Progenitor cell of endocrine pancreas (in vitro differentiated cells): ENCODE data around the gene MAP2K7. TPM values are rescaled to one million over a fixed set of nuclear protein-coding genes. Genes with fewer than 3 reads are reported as not detected.

ENCODE experiments used
- DNase-seq: peaks from one replicate; pipeline ENCODE4 v3.0.0; 2021; ENCODE audit warnings: low spot score; ENCODE audit not compliant: unreplicated experiment
- H3K27ac Mint-ChIP-seq: 2 replicates; pipeline ENCODE4 v1.8.0; 2021; ENCODE audit warnings: mild to moderate bottlenecking, moderate library complexity, mixed read lengths
- H3K27me3 Mint-ChIP-seq: 2 replicates; pipeline ENCODE4 v1.8.0; 2021; ENCODE audit warnings: mixed read lengths
- H3K36me3 Mint-ChIP-seq: 2 replicates; pipeline ENCODE4 v1.8.0; 2022; ENCODE audit warnings: mixed read lengths; ENCODE audit not compliant: insufficient read depth
- H3K4me1 Mint-ChIP-seq: 2 replicates; pipeline ENCODE4 v1.8.0; 2021; ENCODE audit warnings: low read depth, mixed read lengths
- H3K4me3 Mint-ChIP-seq: 2 replicates; pipeline ENCODE4 v1.8.0; 2021; ENCODE audit warnings: low read depth, mild to moderate bottlenecking, moderate library complexity, mixed read lengths
- H3K9me3 Mint-ChIP-seq: 2 replicates; pipeline ENCODE4 v1.8.0; 2021; ENCODE audit warnings: low read depth, mixed read lengths
- total RNA-seq: library from RNA; stranded (reverse); gene quantifications from 2 replicates; pipeline ENCODE4 v1.2.1, GENCODE V29; 2021
- TF ChIP-seq, protein P1 (sequence below): fragments of 200-600 bp; sonication (generic); IDR thresholded peaks from one replicate; pipeline ENCODE4 v1.5.0; 2021; ENCODE audit warnings: antibody characterized with exemption, mild to moderate bottlenecking; ENCODE audit not compliant: unreplicated experiment

MAP2K7 gene
- total RNA-seq, 1 donor from 2014 or later: 53.5 TPM

DNA sequence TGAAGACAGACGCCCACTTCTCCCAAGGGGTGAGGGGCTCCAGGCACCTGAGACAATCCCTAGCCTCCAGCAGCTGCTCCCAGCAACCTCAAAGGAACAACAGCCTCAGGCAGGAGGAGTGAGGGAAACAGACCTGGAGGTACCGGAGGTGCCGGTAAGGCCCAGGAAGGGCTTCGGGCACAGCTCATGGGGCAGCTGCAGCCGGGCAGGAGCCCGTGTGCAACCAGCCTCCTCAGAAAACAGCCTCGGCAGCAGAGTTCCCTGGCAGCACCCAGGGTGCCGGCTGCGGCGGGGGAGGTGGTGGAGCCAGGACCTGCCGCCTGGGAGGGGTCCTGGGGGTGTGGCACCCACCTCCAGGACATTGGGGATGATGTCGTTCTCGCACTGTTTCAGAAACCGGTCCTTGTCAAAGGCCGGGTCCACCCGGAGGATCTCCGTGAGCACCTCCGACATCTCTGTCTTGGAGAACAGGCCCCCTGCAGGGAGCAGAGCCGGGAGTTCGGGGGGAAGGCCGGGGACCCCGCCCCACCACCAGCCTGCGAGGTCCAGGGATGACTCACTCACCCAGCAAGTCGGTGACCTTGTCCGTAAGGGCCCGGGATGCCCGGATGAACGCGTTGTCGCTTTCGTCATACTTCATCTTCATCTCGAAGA, 28.7 kb downstream of the MAP2K7 start:
- Mint-ChIP-seq H3K27me3 (no peaks in the 10 kb centered on the region), H3K4me1 (no peaks in the 10 kb centered on the region), H3K27ac (no peak overlapping the region), H3K9me3 (no peaks in the 10 kb centered on the region), H3K36me3 (peaks cover 7% of the 10 kb centered on the region), H3K4me3 (no peak overlapping the region)
- TF ChIP-seq, protein P1, sequence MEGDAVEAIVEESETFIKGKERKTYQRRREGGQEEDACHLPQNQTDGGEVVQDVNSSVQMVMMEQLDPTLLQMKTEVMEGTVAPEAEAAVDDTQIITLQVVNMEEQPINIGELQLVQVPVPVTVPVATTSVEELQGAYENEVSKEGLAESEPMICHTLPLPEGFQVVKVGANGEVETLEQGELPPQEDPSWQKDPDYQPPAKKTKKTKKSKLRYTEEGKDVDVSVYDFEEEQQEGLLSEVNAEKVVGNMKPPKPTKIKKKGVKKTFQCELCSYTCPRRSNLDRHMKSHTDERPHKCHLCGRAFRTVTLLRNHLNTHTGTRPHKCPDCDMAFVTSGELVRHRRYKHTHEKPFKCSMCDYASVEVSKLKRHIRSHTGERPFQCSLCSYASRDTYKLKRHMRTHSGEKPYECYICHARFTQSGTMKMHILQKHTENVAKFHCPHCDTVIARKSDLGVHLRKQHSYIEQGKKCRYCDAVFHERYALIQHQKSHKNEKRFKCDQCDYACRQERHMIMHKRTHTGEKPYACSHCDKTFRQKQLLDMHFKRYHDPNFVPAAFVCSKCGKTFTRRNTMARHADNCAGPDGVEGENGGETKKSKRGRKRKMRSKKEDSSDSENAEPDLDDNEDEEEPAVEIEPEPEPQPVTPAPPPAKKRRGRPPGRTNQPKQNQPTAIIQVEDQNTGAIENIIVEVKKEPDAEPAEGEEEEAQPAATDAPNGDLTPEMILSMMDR: no peak
- DNase-seq: no peak

DNA sequence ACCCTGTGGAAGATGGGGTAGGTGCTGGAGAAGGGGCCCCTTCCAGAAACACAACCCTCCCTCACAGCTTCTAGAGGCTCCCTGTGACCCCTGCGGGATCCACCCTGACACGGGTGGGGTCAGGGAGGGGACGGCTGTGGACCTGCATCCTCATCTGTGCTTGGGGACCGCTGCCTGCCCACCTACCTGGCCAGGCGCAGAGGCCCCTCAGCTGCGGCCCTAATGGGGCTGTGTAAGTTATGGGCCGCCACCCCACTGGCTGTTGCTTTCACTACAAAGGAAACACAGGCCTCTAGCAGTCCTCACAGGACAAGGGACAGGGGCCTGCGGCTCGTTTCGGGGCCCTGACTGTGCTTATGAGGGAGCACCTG, 29.2 kb downstream of the MAP2K7 start:
- Mint-ChIP-seq H3K27me3 (no peaks in the 10 kb centered on the region), H3K27ac (no peak overlapping the region), H3K9me3 (no peaks in the 10 kb centered on the region), H3K4me3 (no peak overlapping the region), H3K4me1 (no peaks in the 10 kb centered on the region), H3K36me3 (peaks cover 7% of the 10 kb centered on the region)
- TF ChIP-seq, protein P1: no peak
- DNase-seq: no peak

DNA sequence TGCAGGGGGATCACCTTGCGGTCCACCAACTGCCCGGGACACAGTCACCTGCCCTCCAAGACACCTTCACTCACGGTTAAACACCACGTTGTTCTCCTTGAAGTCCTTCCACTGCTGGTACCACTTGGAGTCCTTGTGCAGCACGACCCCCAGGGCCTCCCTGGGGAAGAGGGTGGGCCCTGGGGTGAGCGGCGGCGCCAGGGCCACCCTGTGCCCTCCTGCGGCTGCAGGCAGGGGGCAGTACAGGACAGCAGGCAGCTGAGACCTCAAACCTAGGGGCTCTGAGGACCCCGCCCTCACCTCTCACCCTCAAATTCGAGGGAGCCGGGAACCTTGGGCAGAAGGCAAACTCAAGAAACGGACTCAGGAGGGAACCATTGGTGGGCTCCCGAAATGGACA, 29.7 kb downstream of the MAP2K7 start:
- H3K36me3 Mint-ChIP-seq: peaks cover 7% of the 10 kb centered on the region
- TF ChIP-seq, protein P1: peak; percentile 31
- H3K9me3 Mint-ChIP-seq: no peaks in the 10 kb centered on the region

DNA sequence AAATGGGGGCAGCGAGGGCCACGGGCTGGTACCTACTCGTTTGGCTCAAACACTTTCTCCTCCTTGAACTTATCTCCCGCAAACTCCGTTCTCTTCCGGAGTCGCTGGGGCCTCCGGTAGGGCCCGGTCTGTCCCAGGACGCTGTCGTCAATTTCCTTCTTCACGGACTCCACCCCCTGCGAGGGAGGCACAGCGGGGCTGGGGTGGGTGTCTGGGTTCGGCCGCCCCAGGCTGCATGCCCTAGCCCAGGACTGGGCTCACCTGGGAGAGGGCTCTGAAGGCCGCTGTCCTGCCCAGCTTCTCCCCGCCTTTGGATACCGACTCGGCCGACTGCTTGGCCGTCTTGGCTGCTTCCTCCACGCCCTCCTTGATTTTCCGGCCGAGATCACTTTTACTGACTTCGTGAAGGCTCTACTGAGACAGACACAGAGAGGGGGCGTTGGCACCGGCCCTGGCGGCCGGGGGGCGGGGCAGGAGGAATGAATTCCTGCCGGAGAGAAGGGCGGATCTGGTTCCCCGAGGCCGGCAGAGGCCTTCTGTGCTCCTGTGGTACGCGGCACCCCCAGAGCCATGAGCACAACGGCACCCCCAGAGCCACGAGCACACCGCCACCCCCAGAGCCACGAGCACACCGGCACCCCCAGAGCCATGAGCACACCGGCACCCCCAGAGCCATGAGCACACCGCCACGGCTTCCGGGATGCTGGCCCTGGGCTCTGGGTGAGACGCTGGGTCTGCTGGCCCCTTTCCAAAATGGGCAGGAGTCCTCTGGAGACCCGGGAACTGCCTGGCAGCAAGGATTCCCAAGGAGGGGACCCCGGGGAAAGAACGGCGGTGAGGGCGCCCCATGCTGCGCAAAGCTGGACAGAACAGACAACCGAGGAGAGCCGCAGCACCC, 30.4 kb downstream of the MAP2K7 start:
- H3K27ac Mint-ChIP-seq: no peak overlapping the region
- no peaks in the 10 kb centered on the region for H3K4me1 Mint-ChIP-seq
- H3K27me3 Mint-ChIP-seq: no peaks in the 10 kb centered on the region
- H3K9me3 Mint-ChIP-seq: no peaks in the 10 kb centered on the region
- TF ChIP-seq, protein P1: no peak
- DNase-seq: no peak
- no peak overlapping the region for H3K4me3 Mint-ChIP-seq
- peaks cover 10% of the 10 kb centered on the region for H3K36me3 Mint-ChIP-seq

More for the DNA sequence above, 29.7 kb downstream of the MAP2K7 start:
- DNase-seq: no peak
- Mint-ChIP-seq H3K27ac (no peak overlapping the region), H3K4me1 (no peaks in the 10 kb centered on the region), H3K27me3 (no peaks in the 10 kb centered on the region), H3K4me3 (no peak overlapping the region)

DNA sequence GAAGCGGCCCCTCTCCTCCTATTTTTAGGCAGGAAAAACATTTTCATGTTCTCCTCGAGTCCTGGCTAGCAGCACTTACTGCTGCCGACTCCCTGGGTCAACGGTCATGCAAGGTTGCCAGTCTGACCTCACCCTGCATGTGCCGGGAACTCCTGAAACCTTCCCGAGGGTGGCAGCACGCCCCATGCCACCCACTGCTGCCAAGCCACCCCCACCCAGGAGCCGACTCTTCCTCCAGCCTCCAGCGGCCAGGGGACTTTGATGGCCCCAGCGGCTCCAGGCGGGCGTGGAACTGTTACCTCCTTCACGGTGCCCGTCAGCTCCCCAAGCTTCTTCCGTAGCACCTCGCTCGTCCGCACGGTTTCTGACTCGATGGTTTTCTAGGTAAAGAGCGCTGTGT, 31.1 kb downstream of the MAP2K7 start:
- peaks cover 10% of the 10 kb centered on the region for H3K36me3 Mint-ChIP-seq
- no peaks in the 10 kb centered on the region for H3K4me1 Mint-ChIP-seq
- H3K27ac Mint-ChIP-seq: no peak overlapping the region
- DNase-seq: no peak
- no peaks in the 10 kb centered on the region for H3K9me3 Mint-ChIP-seq
- H3K4me3 Mint-ChIP-seq: no peak overlapping the region
- TF ChIP-seq, protein P1: no peak
- H3K27me3 Mint-ChIP-seq: no peaks in the 10 kb centered on the region
